Left kidney (tissue), 8 donors: ENCODE data around the gene TNKS2. TPM values are rescaled to one million over a fixed set of nuclear protein-coding genes. Genes with fewer than 3 reads are reported as not detected.
"Not testable (repeated sequence)": the region's sequence is repeated elsewhere in the genome, so short reads cannot be mapped to it uniquely, and the experiment has no call there.

ENCODE experiments used
- DNase-seq: peaks from one replicate; pipeline ENCODE4 v3.0.0-alpha.2; 2013
- long read RNA-seq, 8 donors: transcript quantifications; one replicate each; lab custom pipeline, GENCODE V29; 2026
- polyA plus RNA-seq: library from polyadenylated mRNA; unstranded; fragments of 120-200 nt; gene quantifications from one replicate; pipeline ENCODE4 v1.2.1, GENCODE V29; 2013; ENCODE audit not compliant: insufficient read length

Gene TNKS2
- 69.3 TPM for polyA plus RNA-seq
- long read RNA-seq, donor 1, full-length matches to known transcripts = 2 of 8 reads
- long read RNA-seq, donor 1, partial matches to known transcripts = 6 of 8 reads
- long read RNA-seq, donor 1, other reads (novel, unspliced or antisense) = 0 of 8 reads
- long read RNA-seq, donor 2, full-length matches to known transcripts = 1 of 10 reads
- long read RNA-seq, donor 2, partial matches to known transcripts = 9 of 10 reads
- long read RNA-seq, donor 2, other reads (novel, unspliced or antisense) = 0 of 10 reads
- long read RNA-seq, donor 3, full-length matches to known transcripts = 2 of 11 reads
- long read RNA-seq, donor 3, partial matches to known transcripts = 9 of 11 reads
- long read RNA-seq, donor 3, other reads (novel, unspliced or antisense) = 0 of 11 reads
- long read RNA-seq, donor 4 = 0 reads
- long read RNA-seq, donor 5, full-length matches to known transcripts = 7 of 12 reads
- long read RNA-seq, donor 5, partial matches to known transcripts = 5 of 12 reads
- long read RNA-seq, donor 5, other reads (novel, unspliced or antisense) = 0 of 12 reads
- long read RNA-seq, donor 6, full-length matches to known transcripts = 3 of 1,014 reads
- long read RNA-seq, donor 6, partial matches to known transcripts = 1,011 of 1,014 reads
- long read RNA-seq, donor 6, other reads (novel, unspliced or antisense) = 0 of 1,014 reads
- long read RNA-seq, donor 7, full-length matches to known transcripts = 2 of 42 reads
- long read RNA-seq, donor 7, partial matches to known transcripts = 40 of 42 reads
- long read RNA-seq, donor 7, other reads (novel, unspliced or antisense) = 0 of 42 reads
- long read RNA-seq, donor 8, full-length matches to known transcripts = 3 of 3 reads
- long read RNA-seq, donor 8, partial matches to known transcripts = 0 of 3 reads
- long read RNA-seq, donor 8, other reads (novel, unspliced or antisense) = 0 of 3 reads

DNA sequence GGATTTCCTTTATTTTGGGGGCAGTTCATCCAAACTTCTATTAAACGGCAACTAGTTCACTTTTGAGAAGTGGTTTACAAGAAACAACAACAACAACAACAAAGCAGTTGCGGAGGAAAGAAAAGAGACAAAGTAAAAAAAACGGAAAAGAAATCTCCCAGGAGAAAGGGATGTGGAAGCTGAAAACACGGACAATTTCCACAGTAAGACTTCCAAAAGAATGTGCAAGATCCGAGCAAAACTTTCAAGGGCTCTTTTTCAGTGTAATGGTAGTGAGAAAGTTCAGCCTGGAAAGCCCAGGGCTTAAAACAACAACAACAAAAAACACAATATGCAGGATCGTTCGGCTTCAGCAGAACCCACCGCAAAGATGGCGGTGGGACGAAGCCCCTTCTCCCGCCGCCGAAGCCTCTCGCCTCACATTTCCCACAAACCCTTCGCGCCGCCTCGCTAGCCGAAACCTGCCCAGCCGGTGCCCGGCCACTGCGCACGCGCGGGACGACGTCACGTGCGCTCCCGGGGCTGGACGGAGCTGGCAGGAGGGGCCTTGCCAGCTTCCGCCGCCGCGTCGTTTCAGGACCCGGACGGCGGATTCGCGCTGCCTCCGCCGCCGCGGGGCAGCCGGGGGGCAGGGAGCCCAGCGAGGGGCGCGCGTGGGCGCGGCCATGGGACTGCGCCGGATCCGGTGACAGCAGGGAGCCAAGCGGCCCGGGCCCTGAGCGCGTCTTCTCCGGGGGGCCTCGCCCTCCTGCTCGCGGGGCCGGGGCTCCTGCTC is at the start of gene TNKS2:
Gene TNKS2 (plus strand): TSS at position 553 of the 775 bp plus-strand sequence. CDS start 265 bp downstream, outside the sequence.
- DNase-seq = peak; percentile 96

DNA sequence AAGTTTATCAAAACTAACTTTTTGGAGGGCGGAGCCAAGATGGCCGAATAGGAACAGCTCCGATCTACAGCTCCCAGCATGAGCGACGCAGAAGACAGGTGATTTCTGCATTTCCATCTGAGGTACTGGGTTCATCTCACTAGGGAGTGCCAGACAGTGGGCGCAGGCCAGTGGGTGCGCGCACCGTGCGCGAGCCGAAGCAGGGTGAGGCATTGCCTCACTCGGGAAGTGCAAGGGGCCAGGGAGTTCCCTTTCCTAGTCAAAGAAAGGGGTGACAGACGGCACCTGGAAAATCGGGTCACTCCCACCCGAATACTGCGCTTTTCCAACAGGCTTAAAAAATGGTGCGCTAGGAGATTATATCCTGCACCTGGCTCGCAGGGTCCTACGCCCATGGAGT is 48.6 kb upstream of the TNKS2 start:
- not testable (repeated sequence) for DNase-seq

DNA sequence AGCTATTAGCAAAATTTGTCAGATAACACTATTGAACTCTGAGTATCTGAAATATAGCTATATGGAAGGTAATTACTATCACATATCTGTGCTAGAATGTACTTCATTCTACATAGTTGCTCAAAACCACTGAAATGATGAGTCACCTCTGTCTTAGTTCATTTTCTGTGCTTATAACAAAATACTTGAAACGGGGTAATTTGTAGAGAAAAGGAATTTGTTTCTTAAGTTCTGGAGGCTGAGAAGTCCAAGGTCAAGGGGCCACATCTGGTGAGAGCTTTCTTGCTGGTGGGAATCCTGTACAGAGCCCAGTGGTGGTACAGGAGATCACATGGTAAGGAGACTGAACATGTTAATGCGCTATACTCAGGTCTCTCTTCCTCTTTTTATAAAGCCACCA is 41.9 kb upstream of the TNKS2 start:
- no peak for DNase-seq

DNA sequence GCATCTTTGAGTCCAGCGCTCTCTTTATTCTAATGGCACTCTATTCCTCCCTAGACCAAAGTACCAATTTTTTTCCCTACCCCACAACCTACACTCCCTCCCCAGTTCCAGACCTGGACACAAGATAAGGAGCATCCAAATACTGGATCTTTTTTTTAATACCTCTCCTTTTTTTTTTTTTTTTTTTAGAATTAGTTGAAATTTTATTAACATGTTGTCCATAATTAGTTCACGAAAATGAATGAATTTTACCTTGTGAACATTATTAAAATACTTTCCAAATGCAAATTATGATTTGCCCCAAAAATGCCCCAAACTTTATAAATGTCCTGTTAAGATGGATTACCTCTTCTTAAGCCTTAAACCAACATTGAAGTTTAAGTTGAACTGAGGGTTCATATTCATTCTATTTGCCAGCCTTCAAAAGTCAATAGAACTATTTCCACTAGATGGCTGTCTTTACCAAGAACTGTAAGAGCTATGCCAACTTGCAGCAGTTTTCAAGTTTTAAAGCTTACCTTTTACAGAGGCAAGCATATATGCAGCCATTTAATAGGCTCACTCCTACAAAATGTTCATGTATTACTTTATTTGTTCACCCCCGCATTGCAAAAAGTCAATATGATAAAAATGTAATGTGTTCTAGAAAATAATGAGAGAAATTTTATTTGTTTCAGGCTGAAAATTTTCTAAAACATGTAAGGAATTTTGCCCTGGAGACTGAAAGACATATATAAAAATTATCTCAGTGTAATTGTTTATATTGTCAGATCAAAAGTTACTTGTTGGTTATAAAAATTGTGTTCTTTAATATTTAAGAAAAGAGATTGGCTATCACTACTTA is 39.7 kb upstream of the TNKS2 start:
- DNase-seq = peak; percentile 46

DNA sequence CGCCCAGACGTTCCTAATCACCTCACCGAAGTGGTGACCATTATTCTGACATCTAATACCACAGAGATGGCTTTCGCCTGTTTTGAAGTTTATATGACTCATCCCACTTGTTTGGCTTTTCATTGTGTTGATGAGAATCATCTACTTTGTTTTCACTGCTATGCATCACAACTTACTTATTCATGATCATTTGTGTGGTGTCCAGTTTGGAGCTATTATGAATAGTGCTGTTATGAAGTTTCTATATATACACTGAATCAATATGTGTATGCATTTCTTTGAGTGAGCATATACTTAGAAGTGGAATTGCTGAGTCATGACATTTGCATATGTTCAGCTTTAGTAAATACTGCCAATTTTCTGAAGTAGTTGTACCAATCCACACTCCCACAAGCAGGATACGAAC is 38.6 kb upstream of the TNKS2 start:
- DNase-seq = no peak

DNA sequence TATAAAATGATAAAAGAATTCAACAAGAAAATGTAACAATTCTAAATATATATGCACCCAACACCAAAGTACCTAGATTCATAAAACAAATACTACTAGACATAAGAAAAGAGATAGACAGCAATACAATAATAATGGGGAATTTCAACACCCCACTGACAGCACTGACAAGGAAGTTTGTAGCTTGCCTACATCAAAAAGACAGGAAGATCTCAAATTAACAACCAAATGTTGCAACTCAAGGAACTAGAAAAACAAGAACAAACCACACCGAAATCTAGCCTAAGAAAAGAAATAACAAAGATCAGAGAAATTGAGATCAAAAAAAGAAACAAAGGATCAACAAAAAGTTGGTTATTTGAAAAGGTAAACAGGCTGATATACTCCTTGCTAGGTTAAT is 36.5 kb upstream of the TNKS2 start:
- DNase-seq = no peak

DNA sequence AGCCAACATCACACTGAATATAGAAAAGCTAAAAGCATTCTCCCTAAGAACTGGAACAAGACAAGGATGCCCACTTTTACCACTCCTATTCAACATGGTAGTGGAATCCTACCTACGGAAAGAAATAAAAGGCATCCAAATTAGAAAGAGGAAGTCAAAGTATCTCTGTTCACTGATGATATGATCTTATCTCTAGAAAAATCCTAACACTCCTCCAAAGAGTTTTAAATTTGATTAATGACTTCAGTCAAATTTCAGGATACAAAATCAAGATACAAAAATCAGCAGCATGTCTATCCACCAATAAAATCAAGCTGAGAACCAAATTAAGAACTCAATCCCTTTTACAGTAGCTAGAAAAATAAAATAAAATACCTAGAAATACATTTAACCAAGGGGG is 35.3 kb upstream of the TNKS2 start:
- DNase-seq = no peak

DNA sequence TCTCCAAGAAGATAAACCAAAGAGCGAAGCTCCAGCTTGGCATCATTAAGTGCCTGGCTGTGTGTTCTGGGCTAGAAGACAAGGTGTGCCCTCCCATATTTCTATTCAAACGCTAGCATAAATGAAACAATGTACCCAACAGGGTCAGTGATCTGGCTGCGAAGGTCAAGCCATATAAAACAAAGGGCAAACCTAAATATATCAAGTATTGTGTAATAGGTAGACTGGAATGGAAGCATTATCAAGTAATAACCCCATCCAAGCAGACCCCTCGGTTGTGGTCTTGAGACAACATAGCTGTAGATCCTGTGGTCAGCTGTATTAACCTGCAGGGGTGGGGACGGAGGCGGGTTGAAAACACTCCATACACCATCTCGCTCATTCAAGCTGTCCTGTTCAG is 31.6 kb upstream of the TNKS2 start:
- no peak for DNase-seq

DNA sequence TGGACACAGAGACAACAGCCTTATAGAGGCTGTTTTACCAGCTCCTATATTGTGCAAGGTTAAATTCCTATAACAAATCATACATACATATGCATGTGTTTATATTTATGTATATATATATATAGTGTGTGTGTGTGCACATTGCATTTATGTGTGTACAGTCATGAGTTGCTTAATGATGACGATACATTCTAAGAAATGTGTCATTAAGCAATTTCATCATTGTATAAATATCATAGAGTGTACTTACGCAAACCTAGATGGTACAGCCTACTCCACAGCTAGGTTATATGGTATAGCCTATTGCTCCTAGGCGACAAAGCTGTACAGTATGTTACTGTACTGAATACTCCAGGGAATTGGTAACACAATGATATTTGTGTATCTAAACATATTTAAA is 30.1 kb upstream of the TNKS2 start:
- no peak for DNase-seq

DNA sequence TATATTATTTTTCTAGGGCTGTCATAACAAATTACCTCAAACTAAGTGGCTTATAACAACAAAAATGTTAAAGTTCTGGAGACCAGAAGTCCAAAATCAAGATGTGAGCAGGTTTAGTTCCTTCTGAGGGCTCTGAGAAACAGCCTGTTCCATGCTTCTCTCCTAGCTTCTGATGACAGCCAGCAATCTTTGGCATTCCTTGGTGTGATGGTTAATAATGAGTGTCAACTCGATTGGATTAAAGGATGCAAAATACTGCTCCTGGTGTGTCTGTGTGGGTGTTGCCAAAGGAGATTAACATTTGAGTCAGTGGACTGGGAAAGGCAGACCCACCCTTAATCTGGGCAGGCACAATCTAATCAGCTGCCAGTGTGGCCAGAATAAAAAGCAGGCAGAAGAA is 26.3 kb upstream of the TNKS2 start:
- DNase-seq = no peak

DNA sequence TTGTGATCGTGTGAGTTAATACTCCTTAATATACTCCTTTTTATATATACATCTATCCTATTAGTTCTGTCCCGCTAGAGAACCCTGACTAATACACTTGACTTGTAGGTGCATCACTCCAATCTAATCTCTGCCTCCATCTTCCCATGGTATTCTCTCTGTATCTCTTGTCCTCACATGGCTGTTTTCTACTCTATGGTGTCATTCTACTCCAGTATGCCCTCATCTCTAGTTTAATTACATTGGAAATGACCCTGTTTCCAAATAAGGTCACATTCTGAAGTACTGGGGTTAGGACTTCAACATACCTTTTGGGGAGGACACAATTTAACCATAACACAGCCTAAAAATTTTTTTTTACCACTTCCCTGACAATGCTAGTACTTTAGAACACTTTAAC is 25.8 kb upstream of the TNKS2 start:
- no peak for DNase-seq

DNA sequence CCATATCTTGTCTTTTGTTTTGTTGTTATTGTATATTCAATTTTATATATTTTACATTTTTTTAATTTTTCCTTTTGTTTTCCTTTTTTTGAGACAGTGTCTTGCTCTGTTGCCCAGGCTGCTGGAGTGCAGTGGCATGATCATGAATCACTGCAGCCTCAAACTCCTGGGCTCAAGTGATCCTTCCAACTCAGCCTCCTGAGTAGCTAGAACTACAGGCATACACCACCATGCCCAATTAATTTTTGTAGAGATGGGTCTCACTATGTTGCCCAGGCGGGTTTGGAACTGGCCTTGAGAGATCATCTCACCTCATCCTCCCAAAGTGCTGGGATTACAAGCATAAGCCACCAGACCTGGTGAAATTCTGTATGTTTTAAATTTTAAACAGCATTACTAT is 25.4 kb upstream of the TNKS2 start:
- DNase-seq = no peak

DNA sequence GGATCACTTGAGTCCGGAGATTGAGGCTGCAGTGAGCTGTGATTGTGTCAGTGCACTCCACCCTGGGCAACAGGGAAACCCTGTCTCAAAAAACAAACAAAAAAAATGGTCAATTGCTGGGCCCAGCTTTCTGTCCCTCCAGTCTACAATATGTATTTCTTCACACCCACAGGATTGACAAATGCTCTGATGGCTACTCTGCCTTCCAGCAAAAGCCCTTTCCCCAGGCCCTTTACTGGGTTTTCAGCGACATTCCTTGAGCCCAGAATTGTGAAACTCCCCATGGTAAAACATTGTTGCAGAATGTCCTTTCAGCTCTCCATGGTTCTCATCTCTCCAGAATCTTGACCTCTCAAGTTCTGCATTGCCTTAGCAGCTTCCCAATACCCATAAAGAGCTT is 23.7 kb upstream of the TNKS2 start:
- no peak for DNase-seq

DNA sequence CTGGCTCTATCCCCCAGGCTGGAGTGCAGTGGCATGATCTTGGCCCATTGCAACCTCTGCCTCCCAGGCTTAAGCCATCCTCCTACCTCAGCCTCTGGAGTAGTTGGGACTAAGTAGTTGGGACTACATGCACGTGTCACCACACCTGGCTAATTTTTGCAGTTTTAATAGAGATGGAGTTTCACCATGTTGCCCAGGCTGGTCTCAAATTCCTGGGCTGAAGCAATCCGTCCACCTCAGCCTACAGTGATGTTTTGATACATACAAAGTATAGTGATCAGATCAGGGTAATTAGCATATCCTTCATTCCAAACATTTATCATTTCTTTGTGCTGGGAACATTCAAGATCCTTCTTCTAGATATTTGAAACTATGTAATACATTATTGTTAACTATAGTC is 22.5 kb upstream of the TNKS2 start:
- DNase-seq = no peak

DNA sequence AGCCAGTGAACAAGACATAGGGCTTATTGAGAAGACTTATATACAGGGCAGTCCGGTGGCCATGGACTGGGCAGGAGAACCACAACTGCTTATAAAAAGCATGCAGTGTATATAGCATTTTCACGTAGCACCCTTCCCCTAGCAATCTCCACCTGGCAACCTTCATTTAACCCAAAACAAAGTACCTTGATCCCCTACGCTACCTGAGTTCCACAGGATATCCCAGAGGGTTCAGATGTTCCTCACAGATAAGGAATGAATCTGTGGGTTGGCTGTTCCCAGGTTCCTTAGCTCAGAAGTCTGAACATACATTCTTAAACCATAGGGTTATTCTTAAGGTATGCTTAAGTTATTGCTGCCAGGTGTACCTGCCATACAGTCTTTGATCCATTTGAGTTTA is 22.0 kb upstream of the TNKS2 start:
- DNase-seq = no peak

DNA sequence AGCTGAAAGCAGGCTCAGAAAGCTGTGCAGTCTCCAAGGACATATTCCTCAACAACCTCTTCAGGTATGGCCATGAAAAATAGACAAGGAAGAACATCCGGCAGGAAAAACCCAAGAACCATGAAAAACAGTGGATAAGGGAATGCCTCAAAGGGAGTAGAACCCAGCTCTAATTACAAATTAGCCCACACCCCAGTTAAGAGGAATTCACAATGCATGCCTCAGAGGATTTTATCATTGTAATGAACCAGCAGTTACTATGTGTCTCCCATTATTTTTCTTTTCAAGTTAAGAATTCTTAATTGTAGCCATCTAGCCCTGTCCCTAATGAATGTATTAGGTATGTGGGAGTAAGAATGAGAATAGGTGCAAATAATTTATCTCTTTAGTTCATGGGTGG is 19.7 kb upstream of the TNKS2 start:
- no peak for DNase-seq

DNA sequence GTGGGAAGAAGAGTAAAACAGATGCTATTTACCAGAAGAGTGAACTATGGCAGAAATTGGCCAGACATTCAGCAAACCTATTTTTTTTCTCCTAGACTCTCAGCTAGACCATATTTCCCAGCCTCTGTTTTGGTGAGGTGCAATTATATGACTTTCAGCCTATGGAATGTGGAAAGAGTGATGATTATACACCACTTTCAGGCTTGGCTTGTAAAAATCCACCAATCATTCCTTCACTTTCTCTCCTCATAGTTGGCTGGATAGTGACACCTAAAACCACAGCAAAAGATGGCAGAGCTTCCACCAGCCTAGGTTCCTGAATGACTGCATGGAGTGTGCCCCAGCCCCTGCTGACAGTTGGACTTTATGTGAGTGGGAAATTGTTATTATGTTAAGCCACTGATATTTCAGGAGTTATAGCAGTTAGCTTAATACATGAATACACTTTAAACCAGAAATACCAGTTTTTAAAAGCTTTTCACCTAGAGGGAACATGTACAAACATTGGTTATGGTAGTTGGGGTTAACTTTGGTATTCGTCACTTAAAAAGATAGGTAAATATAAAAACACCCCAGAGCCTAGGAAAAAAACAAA is 19.1 kb upstream of the TNKS2 start:
- no peak for DNase-seq

DNA sequence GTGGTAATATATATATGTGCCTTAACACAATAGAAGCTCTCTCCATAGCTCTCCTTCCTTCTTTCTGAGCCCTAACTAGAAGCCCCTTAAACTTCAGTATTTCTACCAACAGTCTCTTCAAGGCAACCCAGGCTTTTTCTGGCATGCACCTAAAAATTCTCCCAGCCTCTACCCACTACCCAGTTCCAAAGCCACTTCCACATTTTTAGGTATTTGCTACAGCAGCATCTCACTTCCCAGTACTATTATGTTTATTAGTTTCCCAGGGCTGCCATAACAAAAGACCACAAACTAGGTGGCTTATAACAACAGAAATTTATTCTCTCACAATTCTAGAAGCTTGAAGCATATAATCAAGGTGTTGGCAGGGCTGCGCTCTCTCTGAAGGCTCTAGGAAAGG is 15.7 kb upstream of the TNKS2 start:
- no peak for DNase-seq

DNA sequence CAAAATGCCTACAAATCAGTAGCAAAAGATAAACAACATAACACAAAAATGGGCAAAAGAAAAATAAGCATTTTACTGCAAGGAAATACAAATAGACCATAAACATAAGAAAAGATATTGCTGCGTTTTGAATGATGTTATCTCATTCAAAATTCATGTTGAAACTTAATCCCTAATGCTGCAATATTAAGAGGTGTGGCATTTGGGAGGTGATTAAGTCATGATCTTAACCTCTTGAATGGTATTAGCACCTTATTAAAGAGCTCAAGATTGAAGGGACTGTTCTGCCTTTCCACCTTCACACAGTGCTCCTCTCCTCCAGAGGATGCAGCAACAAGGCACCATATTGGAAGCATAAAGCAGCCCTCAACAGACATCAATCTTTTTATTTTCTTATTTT is 12.4 kb upstream of the TNKS2 start:
- no peak for DNase-seq

DNA sequence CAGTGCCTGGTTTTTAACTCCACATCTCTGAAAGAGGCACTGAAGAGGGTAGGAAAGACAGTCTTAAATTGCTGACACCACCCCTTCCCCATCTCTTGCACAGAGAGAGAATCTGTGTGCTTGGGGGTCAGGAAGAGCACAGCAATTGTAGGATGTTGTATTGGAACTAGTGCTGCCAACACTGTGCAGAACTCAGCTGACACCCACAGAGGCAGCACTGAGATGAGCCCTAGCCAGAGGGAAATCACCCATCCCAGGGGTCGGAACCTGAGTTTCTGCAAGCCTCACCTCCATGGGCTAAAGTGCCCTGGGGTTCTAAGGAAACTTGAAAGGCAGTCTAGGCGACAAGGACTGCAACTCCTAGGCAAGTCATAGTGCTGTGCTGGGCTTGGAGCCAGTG is 11.0 kb upstream of the TNKS2 start:
- DNase-seq = no peak

DNA sequence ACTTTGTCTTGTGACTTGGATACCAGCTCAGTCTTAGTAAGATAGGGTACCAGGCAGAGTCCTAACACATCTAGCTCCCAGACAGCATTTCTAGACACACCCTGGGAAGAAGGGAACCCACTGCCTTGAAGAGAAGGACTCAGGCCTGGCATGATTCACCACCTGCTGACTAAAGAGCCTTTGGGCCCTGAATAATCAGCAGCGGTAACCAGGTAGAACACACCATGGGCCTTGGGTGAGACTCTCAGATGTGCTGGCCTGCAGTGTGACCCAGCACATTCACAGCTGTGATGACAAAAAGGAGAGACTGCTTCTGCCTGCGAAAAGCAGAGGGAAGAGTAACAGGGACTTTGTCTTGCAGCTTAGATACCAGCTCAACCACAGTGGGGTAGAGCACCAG is 10.4 kb upstream of the TNKS2 start:
- no peak for DNase-seq
